GM12891 (cell line): ENCODE results near the gene SLC26A2.

ENCODE experiments used
- POLR2A ChIP-seq: IDR thresholded peaks from 2 replicates; pipeline ENCODE4 v1.6.1; 2011; ENCODE audit warnings: low read depth, low read length, control low read depth
- POLR2AphosphoS5 ChIP-seq: IDR thresholded peaks from 2 replicates; pipeline ENCODE4 v1.6.1; 2011; ENCODE audit warnings: low read depth, low read length, control low read depth

- no peak for TF ChIP-seq POLR2A
- TF ChIP-seq POLR2AphosphoS5, result no peak
Observed at GRCh38 chr5:149969181-149969930, 8.8 kb downstream of the SLC26A2 start.
